Duodenal mucosa (tissue), 2 donors: Measurements from ENCODE around the gene WDR55.
"Not testable (repeated sequence)": the region's sequence is repeated elsewhere in the genome, so short reads cannot be mapped to it uniquely, and the experiment has no call there.

Experiments used
- H3K27ac ChIP-seq: one replicate; pipeline ENCODE4 v1.7.0; 2013; ENCODE audit warnings: low read depth, low read length
- H3K27me3 ChIP-seq, 2 donors: one replicate each; pipeline ENCODE4 v1.7.0; 2013; ENCODE audit warnings: low read length in 2 of 2, control low read depth in 1 of 2; ENCODE audit not compliant: insufficient read depth in 2 of 2, control insufficient read depth in 1 of 2
- H3K36me3 ChIP-seq, 2 donors: one replicate each; pipeline ENCODE4 v1.7.0; 2013; ENCODE audit warnings: low read length in 2 of 2, control low read depth in 1 of 2; ENCODE audit not compliant: insufficient read depth in 2 of 2, control insufficient read depth in 1 of 2
- H3K4me1 ChIP-seq, 2 donors: one replicate each; pipeline ENCODE4 v1.7.0; 2013; ENCODE audit warnings: low read length in 2 of 2, control low read depth in 1 of 2; ENCODE audit not compliant: insufficient read depth in 2 of 2, control insufficient read depth in 1 of 2
- H3K4me3 ChIP-seq, 2 donors: one replicate each; pipeline ENCODE4 v1.7.0; 2013; ENCODE audit warnings: low read length in 2 of 2, low read depth in 1 of 2
- H3K9ac ChIP-seq, 2 donors: one replicate each; pipeline ENCODE4 v1.7.0; 2013; ENCODE audit warnings: low read length in 2 of 2, low read depth in 1 of 2
- H3K9me3 ChIP-seq, 2 donors: one replicate each; pipeline ENCODE4 v1.7.0; 2013; ENCODE audit warnings: low read length in 2 of 2, control low read depth in 1 of 2; ENCODE audit not compliant: control insufficient read depth in 1 of 2

Gene WDR55, protein sequence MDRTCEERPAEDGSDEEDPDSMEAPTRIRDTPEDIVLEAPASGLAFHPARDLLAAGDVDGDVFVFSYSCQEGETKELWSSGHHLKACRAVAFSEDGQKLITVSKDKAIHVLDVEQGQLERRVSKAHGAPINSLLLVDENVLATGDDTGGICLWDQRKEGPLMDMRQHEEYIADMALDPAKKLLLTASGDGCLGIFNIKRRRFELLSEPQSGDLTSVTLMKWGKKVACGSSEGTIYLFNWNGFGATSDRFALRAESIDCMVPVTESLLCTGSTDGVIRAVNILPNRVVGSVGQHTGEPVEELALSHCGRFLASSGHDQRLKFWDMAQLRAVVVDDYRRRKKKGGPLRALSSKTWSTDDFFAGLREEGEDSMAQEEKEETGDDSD

DNA sequence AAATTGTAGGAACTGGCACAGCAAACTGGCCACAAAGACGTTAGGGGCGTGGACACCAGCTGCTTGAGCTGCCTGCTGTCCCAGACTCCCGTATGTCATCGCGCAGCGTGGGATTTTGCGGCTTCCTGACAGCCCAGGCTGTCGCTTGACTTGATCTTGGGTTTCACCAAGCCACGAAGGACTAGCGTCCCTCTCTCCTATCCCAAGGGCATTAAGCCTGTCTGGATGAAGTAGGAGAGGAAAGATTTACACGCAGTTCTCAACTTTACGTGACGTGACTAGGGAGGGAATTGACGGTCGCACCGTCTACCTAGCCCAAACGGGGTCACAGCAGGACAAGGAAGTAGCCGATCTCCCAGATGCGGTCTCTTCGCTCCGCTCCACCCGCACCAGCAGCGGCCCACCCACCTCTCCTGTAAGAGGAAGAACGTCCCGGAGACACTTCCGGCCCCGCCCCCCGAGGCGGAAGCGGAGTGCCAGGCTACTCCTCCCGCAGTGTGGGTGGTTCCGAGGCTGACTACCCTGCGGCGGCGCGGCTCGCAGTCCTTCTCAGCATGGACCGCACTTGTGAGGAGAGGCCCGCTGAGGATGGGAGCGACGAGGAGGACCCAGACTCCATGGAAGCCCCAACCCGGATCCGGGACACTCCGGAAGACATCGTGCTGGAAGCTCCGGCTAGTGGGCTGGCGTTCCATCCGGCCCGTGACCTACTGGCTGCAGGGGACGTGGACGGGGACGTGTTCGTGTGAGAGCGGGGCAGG lies at the start of gene WDR55:
Gene WDR55, plus strand, starts transcription at position 546 of the 761 bp plus-strand sequence. Its CDS starts 9 bp downstream, at position 555.
- Histone ChIP-seq H3K27me3 (no peaks in the 10 kb centered on the region), H3K4me3 (peak within 1 kb of the TSS; percentile 97 to 98), H3K9ac (peak within 1 kb of the TSS; percentile 91 to 92), H3K9me3 (no peaks in the 10 kb centered on the region), H3K4me1 (peaks cover 0 to 21% of the 10 kb centered on the region in 2 donors), H3K36me3 (peaks cover 38 to 63% of the 10 kb centered on the region in 2 donors), H3K27ac (peak within 1 kb of the TSS; percentile 97)

DNA sequence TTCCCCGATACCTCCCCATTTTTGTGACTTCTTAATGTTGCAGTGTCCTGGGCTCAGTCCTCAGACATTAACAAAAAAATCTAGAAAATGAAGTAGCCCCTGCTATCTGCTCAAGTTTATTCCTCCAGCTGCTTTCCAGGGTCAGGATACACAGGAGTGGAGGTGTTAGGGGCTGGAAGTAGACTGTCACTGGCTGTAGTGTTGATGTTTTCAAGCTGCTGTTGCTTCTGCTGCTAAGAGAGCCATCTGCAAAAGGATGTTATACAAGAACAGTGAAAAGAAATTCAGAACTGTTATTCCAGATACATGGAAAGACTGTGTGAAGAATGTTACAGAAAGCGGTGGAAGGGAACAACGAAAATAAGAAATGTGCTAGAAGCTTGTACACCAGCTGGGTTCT lies 42.4 kb upstream of the WDR55 start:
- Histone ChIP-seq H3K9ac (no peak overlapping the region), H3K36me3 (no peaks in the 10 kb centered on the region), H3K4me3 (no peak overlapping the region), H3K4me1 (no peaks in the 10 kb centered on the region), H3K9me3 (no peaks in the 10 kb centered on the region), H3K27ac (no peak overlapping the region), H3K27me3 (no peaks in the 10 kb centered on the region)

DNA sequence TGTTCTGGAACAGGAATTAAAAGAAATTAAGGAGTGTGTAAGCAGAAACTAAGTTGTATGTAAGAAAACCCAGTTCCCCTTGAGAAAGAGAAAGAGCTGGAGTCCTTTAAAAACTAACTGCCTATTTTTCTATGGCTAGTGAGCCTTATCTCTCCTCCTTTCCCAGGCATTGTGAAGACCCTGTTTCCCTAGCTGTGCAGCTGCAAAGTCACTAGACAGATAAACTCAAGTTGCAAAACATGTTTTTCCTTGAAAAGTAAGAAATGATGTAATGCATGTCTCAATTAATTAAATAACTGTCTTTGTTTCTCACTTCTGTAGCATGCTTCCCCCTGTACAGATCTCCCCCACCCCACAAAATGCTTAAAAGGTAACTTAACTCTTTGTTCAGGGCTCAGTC lies 41.6 kb upstream of the WDR55 start:
- not testable (repeated sequence) for H3K27ac ChIP-seq, H3K27me3 ChIP-seq, H3K36me3 ChIP-seq, H3K9me3 ChIP-seq, H3K4me3 ChIP-seq, H3K9ac ChIP-seq, H3K4me1 ChIP-seq

DNA sequence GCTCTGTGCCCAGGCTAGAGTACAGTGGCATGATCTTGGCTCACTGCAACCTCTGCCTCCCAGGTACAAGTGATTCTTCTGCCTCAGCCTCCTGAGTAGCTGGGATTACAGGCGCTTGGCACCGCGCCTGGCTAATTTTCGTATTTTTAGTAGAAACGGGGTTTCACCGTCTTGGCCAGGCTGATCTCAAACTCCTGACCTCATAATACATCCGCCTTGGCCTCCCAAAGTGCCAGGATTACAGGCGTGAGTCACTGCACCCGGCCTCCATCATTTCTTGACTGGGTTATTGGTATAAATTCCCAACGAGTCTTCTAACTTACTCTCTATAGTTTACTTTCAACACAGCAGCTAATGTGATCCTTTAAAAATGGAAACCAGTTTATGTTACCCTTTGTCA lies 39.8 kb upstream of the WDR55 start:
- H3K27me3 ChIP-seq, H3K4me1 ChIP-seq, H3K27ac ChIP-seq, H3K4me3 ChIP-seq, H3K9me3 ChIP-seq, H3K36me3 ChIP-seq, H3K9ac ChIP-seq: not testable (repeated sequence)

DNA sequence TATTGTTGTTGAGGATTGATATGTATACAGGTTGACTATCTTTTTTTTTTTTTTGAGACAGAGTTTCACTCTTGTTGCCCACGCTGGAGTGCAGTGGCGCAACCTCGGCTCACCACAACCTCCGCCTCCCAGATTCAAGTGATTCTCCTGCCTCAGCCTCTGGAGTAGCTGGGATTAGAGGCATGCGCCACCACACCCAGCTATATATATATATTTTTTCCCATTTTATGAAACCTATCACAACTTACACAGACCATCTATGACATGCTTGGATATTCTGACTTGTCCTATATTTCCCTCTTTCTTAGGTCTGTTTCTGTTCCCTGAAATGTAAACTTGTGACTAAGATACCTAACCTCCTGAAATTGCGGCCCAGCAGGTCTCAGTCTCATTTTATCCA lies 36.7 kb upstream of the WDR55 start:
- Histone ChIP-seq H3K27ac (no peak overlapping the region), H3K4me3 (no peak overlapping the region), H3K9me3 (peaks cover 0 to 4% of the 10 kb centered on the region in 2 donors), H3K9ac (no peak overlapping the region), H3K4me1 (peaks cover 7 to 14% of the 10 kb centered on the region in 2 donors), H3K27me3 (no peaks in the 10 kb centered on the region), H3K36me3 (no peaks in the 10 kb centered on the region)

DNA sequence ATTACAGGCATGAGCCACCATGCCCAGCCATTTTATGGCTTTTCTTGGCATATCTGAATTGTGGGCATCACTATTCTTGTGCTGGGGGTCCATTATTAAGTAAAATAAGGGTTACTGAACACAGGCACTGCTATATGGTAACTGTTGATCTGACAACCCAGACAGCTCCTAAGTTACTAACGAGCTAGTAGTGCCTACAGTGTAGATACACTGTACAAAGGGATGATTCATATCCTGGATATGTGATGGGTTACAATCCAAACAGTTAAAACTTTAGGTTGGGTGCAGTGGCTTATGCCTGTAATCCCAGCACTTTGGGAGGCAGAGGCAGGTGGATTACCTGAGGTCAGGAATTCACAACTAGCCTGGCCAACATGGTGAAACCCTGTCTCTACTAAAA lies 36.0 kb upstream of the WDR55 start:
- Histone ChIP-seq H3K27me3 (no peaks in the 10 kb centered on the region), H3K36me3 (no peaks in the 10 kb centered on the region), H3K27ac (no peak overlapping the region), H3K4me3 (no peak overlapping the region), H3K4me1 (peaks cover 12 to 19% of the 10 kb centered on the region in 2 donors), H3K9me3 (peaks cover 0 to 4% of the 10 kb centered on the region in 2 donors), H3K9ac (no peak overlapping the region)

DNA sequence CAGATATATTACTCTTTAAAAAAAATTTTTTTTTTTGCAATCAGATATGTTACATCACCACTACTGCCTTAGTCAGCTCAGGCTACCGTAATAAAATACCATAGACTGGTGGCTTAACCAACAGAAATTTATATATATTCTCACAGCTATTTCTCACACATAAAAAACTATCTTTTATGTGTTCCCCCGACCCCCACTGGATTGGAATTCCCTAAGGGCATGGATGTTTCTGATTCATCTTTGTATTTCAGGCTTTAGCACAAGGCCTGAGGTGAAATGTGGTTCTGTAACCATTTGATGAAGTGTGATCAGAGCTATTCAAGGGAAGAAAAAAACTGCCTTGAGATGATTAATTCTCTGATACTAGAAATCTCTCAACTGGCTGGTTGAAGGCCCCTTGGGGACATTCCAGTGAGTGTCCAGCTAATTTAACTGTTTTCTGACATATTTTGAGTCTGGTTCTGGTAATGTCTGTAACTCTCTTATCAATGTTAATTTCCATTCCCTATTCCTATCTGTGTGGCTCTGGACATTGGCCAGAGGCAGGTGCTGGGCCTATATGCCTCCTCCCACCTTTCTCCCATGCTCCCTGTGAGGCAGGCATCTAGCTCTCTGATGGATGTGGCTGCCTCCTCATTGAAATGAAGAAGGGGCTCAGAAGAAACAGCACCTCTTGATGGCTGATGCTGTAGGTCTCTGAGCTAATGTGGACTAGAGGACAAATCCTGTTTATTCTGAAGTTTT lies 34.2 kb upstream of the WDR55 start:
- peaks cover 12 to 19% of the 10 kb centered on the region in 2 donors for H3K4me1 ChIP-seq
- no peaks in the 10 kb centered on the region for H3K27me3 ChIP-seq
- peak overlapping the region in 1 of 2 donors; percentile 29 for H3K4me3 ChIP-seq
- H3K9ac ChIP-seq, result peak overlapping the region in 1 of 2 donors; percentile 63
- H3K9me3 ChIP-seq, result peaks cover 0 to 4% of the 10 kb centered on the region in 2 donors
- H3K27ac ChIP-seq, result no peak overlapping the region
- H3K36me3 ChIP-seq, result no peaks in the 10 kb centered on the region

DNA sequence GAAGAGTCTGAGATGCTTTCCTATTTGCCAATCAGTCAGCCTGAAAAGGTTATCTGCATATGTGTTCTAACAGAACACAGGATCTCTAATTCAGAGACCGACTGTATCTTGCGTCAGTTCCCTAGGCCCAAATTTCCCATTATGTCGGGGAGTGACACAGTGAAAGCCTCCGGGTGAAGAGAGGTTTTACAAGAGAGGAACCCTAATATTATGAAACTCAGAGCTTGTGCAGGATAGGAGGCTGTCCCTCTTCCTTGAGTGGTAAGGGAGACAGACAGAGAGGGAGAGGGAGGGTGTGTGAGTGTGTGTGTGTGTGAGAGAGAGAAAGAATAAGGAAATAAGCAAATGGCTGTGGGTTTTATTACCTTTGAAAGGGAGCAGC lies 33.7 kb upstream of the WDR55 start:
- Histone ChIP-seq H3K9me3 (peaks cover 0 to 4% of the 10 kb centered on the region in 2 donors), H3K27ac (no peak overlapping the region), H3K4me1 (peaks cover 12 to 19% of the 10 kb centered on the region in 2 donors), H3K27me3 (no peaks in the 10 kb centered on the region), H3K36me3 (no peaks in the 10 kb centered on the region), H3K9ac (peak overlapping the region in 1 of 2 donors; percentile 63), H3K4me3 (no peak overlapping the region)

DNA sequence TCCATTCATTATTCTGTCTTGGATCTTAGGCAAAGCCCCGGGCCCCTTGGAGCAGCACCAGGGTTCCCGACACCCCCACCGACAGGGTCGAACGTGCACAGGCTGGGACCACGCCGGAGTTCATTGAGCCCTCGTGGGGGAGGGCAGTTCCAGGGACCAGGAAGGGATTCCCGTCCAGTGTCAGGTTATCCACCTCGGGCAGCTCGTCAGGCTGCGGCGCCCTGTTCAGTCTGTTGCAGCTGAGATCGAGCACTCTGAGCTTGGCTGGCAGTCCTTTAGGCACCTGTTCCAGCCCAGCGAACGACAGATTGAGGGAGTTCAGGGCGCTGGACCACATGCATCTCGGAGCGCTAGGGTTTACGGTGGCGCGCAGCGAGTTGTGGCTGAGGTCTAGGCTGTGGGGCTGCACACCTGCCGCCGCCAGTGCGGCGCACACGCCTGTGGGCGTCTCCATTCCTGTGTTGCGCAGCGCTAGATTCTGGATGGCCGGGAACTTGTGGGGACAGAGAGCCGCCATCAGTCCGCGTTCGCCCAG lies 32.8 kb upstream of the WDR55 start:
- H3K27ac ChIP-seq, result peak overlapping the region; percentile 52
- no peaks in the 10 kb centered on the region for H3K27me3 ChIP-seq
- H3K36me3 ChIP-seq, result no peaks in the 10 kb centered on the region
- peak overlapping the region; percentile 72 to 94 for H3K4me3 ChIP-seq
- peak overlapping the region; percentile 63 to 78 for H3K9ac ChIP-seq
- peaks cover 12 to 19% of the 10 kb centered on the region in 2 donors for H3K4me1 ChIP-seq
- peaks cover 0 to 4% of the 10 kb centered on the region in 2 donors for H3K9me3 ChIP-seq
